H9 (cell line): ENCODE results near the gene MOV10L1. TPM values are rescaled to one million over a fixed set of nuclear protein-coding genes. Genes with fewer than 3 reads are reported as not detected.

Experiments used
- DNase-seq: peaks from one replicate; pipeline ENCODE4 v3.0.0-alpha.2; 2017
- H2AFZ ChIP-seq: one replicate; pipeline ENCODE4 v1.6.1; 2013; ENCODE audit warnings: mild to moderate bottlenecking, low read length, control low read depth, moderate library complexity
- H2AK5ac ChIP-seq: 2 replicates; pipeline ENCODE4 v1.6.1; 2013; ENCODE audit warnings: low read length, control low read depth, mixed read lengths; ENCODE audit not compliant: insufficient read length
- H2BK120ac ChIP-seq: one replicate; pipeline ENCODE4 v1.6.1; 2013; ENCODE audit warnings: low read depth, mild to moderate bottlenecking, low read length, control low read depth, inconsistent platforms; ENCODE audit not compliant: poor library complexity, severe bottlenecking
- H2BK12ac ChIP-seq: 2 replicates; pipeline ENCODE4 v1.6.1; 2013; ENCODE audit warnings: low read length, control low read depth, mixed read lengths, low read depth; ENCODE audit not compliant: insufficient read length
- H2BK15ac ChIP-seq: 2 replicates; pipeline ENCODE4 v1.6.1; 2013; ENCODE audit warnings: low read depth, low read length, control low read depth
- H2BK20ac ChIP-seq: one replicate; pipeline ENCODE4 v1.6.1; 2013; ENCODE audit warnings: low read depth, mild to moderate bottlenecking, low read length, control low read depth, inconsistent platforms; ENCODE audit not compliant: poor library complexity, severe bottlenecking
- H2BK5ac ChIP-seq: 2 replicates; pipeline ENCODE4 v1.6.1; 2013; ENCODE audit warnings: low read length, control low read depth, mixed read lengths; ENCODE audit not compliant: insufficient read length
- H3K14ac ChIP-seq: 2 replicates; pipeline ENCODE4 v1.6.1; 2013; ENCODE audit warnings: low read length, control low read depth; ENCODE audit not compliant: insufficient read depth
- H3K18ac ChIP-seq: 2 replicates; pipeline ENCODE4 v1.6.1; 2013; ENCODE audit warnings: low read depth, mild to moderate bottlenecking, mixed read lengths, low read length, control low read depth; ENCODE audit not compliant: insufficient read length
- H3K23ac ChIP-seq: 2 replicates; pipeline ENCODE4 v1.6.1; 2013; ENCODE audit warnings: low read length, control low read depth, mixed read lengths, low read depth; ENCODE audit not compliant: insufficient read length
- H3K23me2 ChIP-seq: 2 replicates; pipeline ENCODE4 v1.6.1; 2013; ENCODE audit warnings: low read depth, mild to moderate bottlenecking, mixed read lengths, low read length, control low read depth; ENCODE audit not compliant: insufficient read length, poor library complexity, severe bottlenecking
- H3K27ac ChIP-seq: 2 replicates; pipeline ENCODE4 v1.5.1; 2013; ENCODE audit warnings: low read length, control low read depth, mixed read lengths, low read depth; ENCODE audit not compliant: insufficient read length
- H3K27me3 ChIP-seq: 2 replicates; pipeline ENCODE4 v1.6.1; 2013; ENCODE audit warnings: low read length, control low read depth, inconsistent platforms; ENCODE audit not compliant: insufficient read depth
- H3K4ac ChIP-seq: 2 replicates; pipeline ENCODE4 v1.6.1; 2013; ENCODE audit warnings: low read depth, mild to moderate bottlenecking, control low read depth, inconsistent platforms, low read length, moderate library complexity
- H3K4me1 ChIP-seq: 2 replicates; pipeline ENCODE4 v1.6.1; 2013; ENCODE audit warnings: low read length, control low read depth, inconsistent platforms; ENCODE audit not compliant: insufficient read depth
- H3K4me2 ChIP-seq: 2 replicates; pipeline ENCODE4 v1.6.1; 2013; ENCODE audit warnings: low read length, control low read depth, mixed read lengths; ENCODE audit not compliant: insufficient read length, insufficient read depth
- H3K56ac ChIP-seq: 2 replicates; pipeline ENCODE4 v1.6.1; 2013; ENCODE audit warnings: low read depth, mild to moderate bottlenecking, mixed read lengths, low read length, control low read depth; ENCODE audit not compliant: insufficient read length
- H3K79me1 ChIP-seq: 2 replicates; pipeline ENCODE4 v1.6.1; 2013; ENCODE audit warnings: low read depth, mild to moderate bottlenecking, moderate library complexity, low read length, control low read depth, inconsistent platforms; ENCODE audit not compliant: insufficient read depth, poor library complexity, severe bottlenecking
- H3K79me2 ChIP-seq: 2 replicates; pipeline ENCODE4 v1.6.1; 2013; ENCODE audit warnings: low read length, control low read depth, inconsistent platforms; ENCODE audit not compliant: insufficient read depth
- H3K9ac ChIP-seq: 2 replicates; pipeline ENCODE4 v1.6.1; 2013; ENCODE audit warnings: low read length, control low read depth, mixed read lengths; ENCODE audit not compliant: insufficient read length; ENCODE audit errors: extremely low read depth
- H3K9me3 ChIP-seq: one replicate; pipeline ENCODE4 v1.6.1; 2013; ENCODE audit warnings: low read depth, low read length, inconsistent platforms; ENCODE audit not compliant: control insufficient read depth
- H3T11ph ChIP-seq: one replicate; pipeline ENCODE4 v1.6.1; 2013; ENCODE audit warnings: mild to moderate bottlenecking, low read length, control low read depth, inconsistent platforms
- H4K20me1 ChIP-seq: one replicate; pipeline ENCODE4 v1.6.1; 2013; ENCODE audit not compliant: control insufficient read depth, insufficient read length, insufficient read depth
- H4K5ac ChIP-seq: 2 replicates; pipeline ENCODE4 v1.6.1; 2013; ENCODE audit warnings: low read depth, mild to moderate bottlenecking, mixed read lengths, low read length, control low read depth; ENCODE audit not compliant: insufficient read length
- H4K8ac ChIP-seq: replicated peaks from 2 replicates; pipeline ENCODE4 v1.6.1; 2013; ENCODE audit warnings: low read length, control low read depth, mixed read lengths, low read depth; ENCODE audit not compliant: insufficient read length
- H4K91ac ChIP-seq: 2 replicates; pipeline ENCODE4 v1.6.1; 2013; ENCODE audit warnings: low read depth, mild to moderate bottlenecking, moderate library complexity, mixed read lengths, low read length, control low read depth; ENCODE audit not compliant: insufficient read length
- H3K27ac Mint-ChIP-seq, 3 experiments: 2 replicates in 2 of 3; 3 replicates in 1 of 3; pipeline ENCODE4 v1.8.0; 2020 to 2021; ENCODE audit warnings: mixed read lengths in 3 of 3, mild to moderate bottlenecking in 1 of 3, moderate library complexity in 1 of 3
- H3K27me3 Mint-ChIP-seq: 2 replicates; pipeline ENCODE4 v1.8.0; 2021; ENCODE audit warnings: low read depth, mild to moderate bottlenecking, moderate library complexity, mixed read lengths
- H3K36me3 Mint-ChIP-seq, 3 experiments: 2 replicates in 2 of 3; 3 replicates in 1 of 3; pipeline ENCODE4 v1.8.0; 2020 to 2021; ENCODE audit warnings: low read depth in 3 of 3, mixed read lengths in 3 of 3; ENCODE audit not compliant: insufficient read depth in 1 of 3
- H3K4me1 Mint-ChIP-seq, 2 experiments: 2 replicates each; pipeline ENCODE4 v1.8.0; 2020; ENCODE audit warnings: mixed read lengths in 2 of 2
- H3K4me3 Mint-ChIP-seq, 2 experiments: 2 replicates in 1 of 2; 3 replicates in 1 of 2; pipeline ENCODE4 v1.8.0; 2020 to 2021; ENCODE audit warnings: mild to moderate bottlenecking in 2 of 2, mixed read lengths in 2 of 2, moderate library complexity in 1 of 2
- H3K9me3 Mint-ChIP-seq, 2 experiments: 2 replicates in 1 of 2; 3 replicates in 1 of 2; pipeline ENCODE4 v1.8.0; 2020; ENCODE audit warnings: mild to moderate bottlenecking in 2 of 2, mixed read lengths in 2 of 2, moderate library complexity in 1 of 2
- WGBS: extraction: QIAGEN DNeasy Blood & Tissue Kit; methylation state at CpG from one replicate; pipeline ENCODE4 v1.1.7; 2013; ENCODE audit warnings: missing lambda C conversion rate, low lambda C conversion rate, mixed read lengths; ENCODE audit not compliant: insufficient read length; ENCODE audit errors: extremely low coverage; 5-methylcytosine and 5-hydroxymethylcytosine counted together
- total RNA-seq: library from RNA; stranded (reverse); gene quantifications from 2 replicates; pipeline ENCODE4 v1.2.1, GENCODE V29; 2021
- TF ChIP-seq, protein P1 (sequence below): fragments of 200-600 bp; sonication (generic); conservative IDR thresholded peaks from 3 replicates; pipeline ENCODE4 v1.8.0; 2021; ENCODE audit warnings: antibody characterized with exemption, mild to moderate bottlenecking

The MOV10L1 gene
- total RNA-seq, 1 experiment from 2014 or later, result not detected

DNA sequence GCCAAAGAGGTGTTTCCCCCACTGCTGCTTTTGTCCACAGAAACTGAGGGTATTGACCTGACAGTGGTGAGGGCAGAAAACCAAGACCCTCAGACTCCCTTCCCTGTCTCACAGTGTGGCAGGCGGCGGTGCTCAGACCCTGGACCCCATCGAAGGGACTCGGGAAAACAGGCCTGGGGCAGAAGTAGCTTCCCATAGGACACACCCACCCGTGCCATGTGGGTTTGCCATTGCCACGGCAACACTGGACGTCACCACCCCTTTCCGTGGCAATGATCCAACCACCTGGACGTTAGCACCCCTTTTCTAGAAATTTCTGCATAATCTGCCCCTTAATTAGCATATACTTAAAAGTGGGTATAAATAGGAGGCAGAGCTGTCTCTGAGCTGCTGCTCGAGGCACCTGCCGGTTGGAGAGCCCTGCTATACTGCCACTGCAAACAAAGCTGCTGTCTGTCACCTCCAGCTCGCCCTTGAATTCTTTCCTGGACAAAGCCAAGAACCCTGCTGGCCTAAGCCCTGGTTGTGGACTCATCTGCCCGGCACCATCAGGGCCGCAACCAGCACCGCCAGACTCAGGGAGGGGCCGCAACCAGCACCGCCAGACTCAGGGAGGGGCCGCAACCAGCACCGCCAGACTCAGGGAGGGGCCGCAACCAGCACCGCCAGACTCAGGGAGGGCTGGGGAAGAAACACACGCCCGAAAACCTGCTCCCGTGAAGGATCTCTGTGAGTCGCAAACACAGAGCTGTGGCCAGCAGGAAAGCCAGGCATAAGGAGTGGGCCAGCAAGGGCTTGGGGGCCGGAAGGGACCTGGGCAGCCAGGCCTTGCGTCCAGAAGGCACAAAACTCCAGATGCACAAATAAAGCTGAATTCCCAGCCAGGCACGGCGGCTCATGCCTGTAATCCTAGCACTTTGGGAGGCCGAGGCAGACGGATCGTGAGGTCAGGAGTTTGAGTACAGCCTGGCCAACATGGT is 15.0 kb upstream of the MOV10L1 start:
- H3K27me3 Mint-ChIP-seq, result peaks cover 1% of the 10 kb centered on the region

More for the DNA sequence above, 15.0 kb upstream of the MOV10L1 start:
- H3K4me1 ChIP-seq, result no peaks in the 10 kb centered on the region
- no peak overlapping the region for H3K4ac ChIP-seq
- H3K79me1 ChIP-seq, result no peaks in the 10 kb centered on the region
- no peak overlapping the region for H2BK15ac ChIP-seq
- H3K9me3 Mint-ChIP-seq, result no peaks in the 10 kb centered on the region
- H3K56ac ChIP-seq, result no peak overlapping the region
- no CpG with 5 or more reads among the region's 32 CpGs for WGBS
- H3K27me3 ChIP-seq, result no peaks in the 10 kb centered on the region
- no peak overlapping the region for H2AK5ac ChIP-seq
- H3K36me3 Mint-ChIP-seq, result no peaks in the 10 kb centered on the region
- H4K91ac ChIP-seq, result no peak overlapping the region
- peak; percentile 41 for DNase-seq
- H3K27ac ChIP-seq, result no peak overlapping the region
- H2AFZ ChIP-seq, result no peak overlapping the region
- H3T11ph ChIP-seq, result no peak overlapping the region
- H3K14ac ChIP-seq, result 0 out of 2 replicates have a peak overlapping the region, but pooled peaks have one; percentile 47
- no peak overlapping the region for H3K4me3 Mint-ChIP-seq
- H3K9me3 ChIP-seq, result no peaks in the 10 kb centered on the region
- 0 out of 4 replicates have a peak, but pooled peaks cover 0 to 8% of the 10 kb centered on the region in 2 experiments for H3K4me1 Mint-ChIP-seq
- no peak overlapping the region for H2BK12ac ChIP-seq
- H4K8ac ChIP-seq, result no peak overlapping the region
- H2BK20ac ChIP-seq, result no peak overlapping the region
- H3K23me2 ChIP-seq, result no peaks in the 10 kb centered on the region
- no peak overlapping the region for H3K18ac ChIP-seq
- no peak overlapping the region for H2BK5ac ChIP-seq
- no peak overlapping the region for H3K9ac ChIP-seq
- H3K79me2 ChIP-seq, result no peaks in the 10 kb centered on the region
- no peak overlapping the region for H2BK120ac ChIP-seq
- H3K23ac ChIP-seq, result no peak overlapping the region
- H3K27ac Mint-ChIP-seq, result no peak overlapping the region
- no peak overlapping the region for H3K4me2 ChIP-seq
- TF ChIP-seq, protein P1, sequence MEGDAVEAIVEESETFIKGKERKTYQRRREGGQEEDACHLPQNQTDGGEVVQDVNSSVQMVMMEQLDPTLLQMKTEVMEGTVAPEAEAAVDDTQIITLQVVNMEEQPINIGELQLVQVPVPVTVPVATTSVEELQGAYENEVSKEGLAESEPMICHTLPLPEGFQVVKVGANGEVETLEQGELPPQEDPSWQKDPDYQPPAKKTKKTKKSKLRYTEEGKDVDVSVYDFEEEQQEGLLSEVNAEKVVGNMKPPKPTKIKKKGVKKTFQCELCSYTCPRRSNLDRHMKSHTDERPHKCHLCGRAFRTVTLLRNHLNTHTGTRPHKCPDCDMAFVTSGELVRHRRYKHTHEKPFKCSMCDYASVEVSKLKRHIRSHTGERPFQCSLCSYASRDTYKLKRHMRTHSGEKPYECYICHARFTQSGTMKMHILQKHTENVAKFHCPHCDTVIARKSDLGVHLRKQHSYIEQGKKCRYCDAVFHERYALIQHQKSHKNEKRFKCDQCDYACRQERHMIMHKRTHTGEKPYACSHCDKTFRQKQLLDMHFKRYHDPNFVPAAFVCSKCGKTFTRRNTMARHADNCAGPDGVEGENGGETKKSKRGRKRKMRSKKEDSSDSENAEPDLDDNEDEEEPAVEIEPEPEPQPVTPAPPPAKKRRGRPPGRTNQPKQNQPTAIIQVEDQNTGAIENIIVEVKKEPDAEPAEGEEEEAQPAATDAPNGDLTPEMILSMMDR, result no peak
- no peak overlapping the region for H4K5ac ChIP-seq
- H4K20me1 ChIP-seq, result no peaks in the 10 kb centered on the region
